Liver (tissue), 3 donors: Measurements from ENCODE around the gene TOGARAM2.

Experiments used
- CTCF ChIP-seq: fragments of 150-350 bp; IDR thresholded peaks from 2 replicates; pipeline ENCODE4 v1.5.1; 2017; ENCODE audit warnings: improper control_type of control experiment, low read depth, low read length; ENCODE audit not compliant: missing input control
- HNF4G ChIP-seq: IDR thresholded peaks from 2 replicates; pipeline ENCODE4 v1.6.1; 2016; ENCODE audit warnings: antibody characterized with exemption
- REST ChIP-seq: IDR thresholded peaks from 2 replicates; pipeline ENCODE4 v1.6.1; 2016; ENCODE audit warnings: antibody characterized with exemption, mild to moderate bottlenecking
- donor health status: healthy.
- donor health status: healthy.

GRCh38 chr2:29050591-29050990 lies 69.5 kb downstream of the TOGARAM2 start:
- no peak for TF ChIP-seq HNF4G
- TF ChIP-seq CTCF = no peak
- no peak for TF ChIP-seq REST
